GM12878 (cell line): ENCODE data around the gene MEGF11. TPM values are rescaled to one million over a fixed set of nuclear protein-coding genes. Genes with fewer than 3 reads are reported as not detected.

Source experiments
- ATAC-seq: fragments of 200-7000 bp; cut with Tn5 transposase; 3 replicates; pipeline ENCODE4 v1.9.1; 2020; ENCODE audit warnings: mild to moderate bottlenecking, moderate library complexity
- BruUV-seq: library from RNA; stranded (reverse); fragments of 400-500 nt; replicated peaks from 2 replicates; lab custom pipeline; 2021; lab: Mats Ljungman, UMichigan
- CTCF ChIA-PET: fragments of 300-600 bp; sonication (Branson Sonifier 250); formaldehyde crosslinking; extraction: SDS; loops from one replicate; lab custom pipeline; 2021; ENCODE audit warnings: inconsistent platforms; lab: Yijun Ruan, JAX
- POLR2A ChIA-PET: fragments of 350-600 bp; formaldehyde crosslinking; extraction: SDS; loops from one replicate; lab custom pipeline; 2021; ENCODE audit warnings: inconsistent platforms; lab: Charles Lee
- RAD21 ChIA-PET: fragments of 300-600 bp; sonication (Branson Sonifier 250); formaldehyde crosslinking; loops from one replicate; lab custom pipeline; 2023; ENCODE audit warnings: antibody characterized with exemption; ENCODE audit not compliant: unreplicated experiment; lab: Charles Lee
- SMC1A ChIA-PET: fragments of 300-600 bp; sonication (Branson Sonifier 250); formaldehyde crosslinking; loops from one replicate; lab custom pipeline; 2023; ENCODE audit not compliant: unreplicated experiment, uncharacterized antibody; lab: Charles Lee
- DNase-seq: peaks from one replicate; pipeline ENCODE4 v3.0.0-alpha.2; 2011; ENCODE audit warnings: low read depth, low spot score
- FAIRE-seq: peaks from 3 replicates; lab custom pipeline; 2011; peaks lifted over from hg19 to GRCh38; lab: Jason Lieb, UNC
- H2AFZ ChIP-seq: 2 replicates; pipeline ENCODE4 v1.6.0; 2011; ENCODE audit warnings: low read depth, low read length, control low read depth; ENCODE audit not compliant: control insufficient read depth
- H3K27ac ChIP-seq: 2 replicates; pipeline ENCODE4 v1.5.1; 2011; ENCODE audit warnings: control low read depth; ENCODE audit not compliant: control insufficient read depth, insufficient read depth
- H3K27me3 ChIP-seq, 2 experiments: replicated peaks in 1 of 2; 2 replicates each; pipeline versions ENCODE4 v1.6.0 to v1.6.1; 2011; ENCODE audit warnings: low read length in 1 of 2; ENCODE audit not compliant: control insufficient read depth in 2 of 2, insufficient read depth in 2 of 2
- H3K36me3 ChIP-seq, 2 experiments: 2 replicates each; pipeline ENCODE4 v1.5.1; 2011; ENCODE audit warnings: low read length in 1 of 2; ENCODE audit not compliant: control insufficient read depth in 2 of 2, insufficient read depth in 2 of 2
- H3K4me1 ChIP-seq: 2 replicates; pipeline ENCODE4 v1.6.1; 2011; ENCODE audit warnings: mild to moderate bottlenecking, low read length, moderate library complexity, mixed read lengths; ENCODE audit not compliant: control insufficient read depth, insufficient read depth
- H3K4me2 ChIP-seq: 2 replicates; pipeline ENCODE4 v1.6.0; 2011; ENCODE audit warnings: control low read depth; ENCODE audit not compliant: control insufficient read depth, insufficient read depth
- H3K4me3 ChIP-seq: fragments of 200-600 bp; sonication (generic); 2 replicates; pipeline ENCODE4 v1.5.1; 2016
- H3K79me2 ChIP-seq: 2 replicates; pipeline ENCODE4 v1.6.0; 2011; ENCODE audit warnings: low read length; ENCODE audit not compliant: control insufficient read depth, insufficient read depth
- H3K9ac ChIP-seq: 2 replicates; pipeline ENCODE4 v1.8.0; 2011; ENCODE audit warnings: low read length, control low read depth, mixed read lengths; ENCODE audit not compliant: control insufficient read depth, insufficient read depth
- H3K9me3 ChIP-seq: replicated peaks from 3 replicates; pipeline ENCODE4 v1.5.1; 2011; ENCODE audit warnings: mild to moderate bottlenecking, low read length; ENCODE audit not compliant: control insufficient read depth, insufficient read depth
- H4K20me1 ChIP-seq: 2 replicates; pipeline ENCODE4 v1.6.0; 2011; ENCODE audit not compliant: control insufficient read depth, insufficient read depth
- BRCA1 ChIP-seq: IDR thresholded peaks from 2 replicates; pipeline ENCODE4 v1.6.1; 2011; ENCODE audit warnings: low read depth, low read length, improper control_type of control experiment
- CBFB ChIP-seq: IDR thresholded peaks from 2 replicates; pipeline ENCODE4 v1.6.1; 2016; ENCODE audit warnings: antibody characterized with exemption, low read depth
- CEBPB ChIP-seq, 2 experiments: fragments of 150-350 bp in 1 of 2; IDR thresholded peaks; 2 replicates each; pipeline ENCODE4 v1.6.1; 2012 to 2014; ENCODE audit warnings: low read depth in 2 of 2, low read length in 2 of 2, borderline replicate concordance in 1 of 2, inconsistent platforms in 1 of 2
- CHD1 ChIP-seq: IDR thresholded peaks from 2 replicates; pipeline ENCODE4 v1.6.1; 2012; ENCODE audit warnings: low read depth, low read length, improper control_type of control experiment
- CREM ChIP-seq: IDR thresholded peaks from 2 replicates; pipeline ENCODE4 v1.6.1; 2014; ENCODE audit warnings: antibody characterized with exemption, low read depth
- CUX1 ChIP-seq: IDR thresholded peaks from 2 replicates; pipeline ENCODE4 v1.6.1; 2012; ENCODE audit warnings: improper control_type of control experiment, low read depth, low read length; ENCODE audit not compliant: insufficient replicate concordance
- JUNB ChIP-seq: IDR thresholded peaks from 2 replicates; pipeline ENCODE4 v1.6.1; 2016; ENCODE audit warnings: antibody characterized with exemption, mild to moderate bottlenecking
- MYB ChIP-seq: fragments of 150-350 bp; IDR thresholded peaks from 2 replicates; pipeline ENCODE4 v1.6.1; 2014; ENCODE audit warnings: mild to moderate bottlenecking, low read depth, low read length, borderline replicate concordance
- NFIC ChIP-seq: IDR thresholded peaks from 2 replicates; pipeline ENCODE4 v1.6.1; 2012; ENCODE audit warnings: low read depth, mild to moderate bottlenecking, inconsistent platforms, low read length, moderate library complexity
- NR2C2 ChIP-seq: IDR thresholded peaks from 2 replicates; pipeline ENCODE4 v1.6.1; 2011; ENCODE audit warnings: borderline replicate concordance, low read depth; ENCODE audit not compliant: control insufficient read depth, insufficient read length
- RB1 ChIP-seq: fragments of 450-650 bp; formaldehyde crosslinking; IDR thresholded peaks from 2 replicates; pipeline ENCODE4 v1.6.1; 2017; ENCODE audit warnings: mild to moderate bottlenecking, borderline replicate concordance
- RELA ChIP-seq: fragments of 450-650 bp; IDR thresholded peaks from 2 replicates; pipeline ENCODE4 v1.8.0; 2014; ENCODE audit warnings: borderline replicate concordance; ENCODE audit not compliant: partially characterized antibody
- SIN3A ChIP-seq: IDR thresholded peaks from 2 replicates; pipeline ENCODE4 v1.6.1; 2012; ENCODE audit warnings: low read depth, low read length, improper control_type of control experiment
- SMC3 ChIP-seq: IDR thresholded peaks from 2 replicates; pipeline ENCODE4 v1.6.1; 2011; ENCODE audit warnings: low read length, improper control_type of control experiment, borderline replicate concordance
- SUZ12 ChIP-seq: fragments of 200-600 bp; sonication (generic); IDR thresholded peaks from one replicate; pipeline ENCODE4 v1.6.1; 2018; ENCODE audit warnings: antibody characterized with exemption, mild to moderate bottlenecking; ENCODE audit not compliant: unreplicated experiment
- TCF7 ChIP-seq: IDR thresholded peaks from 2 replicates; pipeline ENCODE4 v1.6.1; 2014; ENCODE audit warnings: antibody characterized with exemption, borderline replicate concordance
- ZZZ3 ChIP-seq: IDR thresholded peaks from 2 replicates; pipeline ENCODE4 v1.6.1; 2011; ENCODE audit warnings: low read depth; ENCODE audit not compliant: control insufficient read depth, insufficient read length
- WGBS: methylation state at CpG from one replicate; pipeline ENCODE4 v1.1.6; 2016; ENCODE audit warnings: low lambda C conversion rate; ENCODE audit not compliant: insufficient replicate concordance, insufficient coverage; ENCODE audit errors: missing lambda C conversion rate; 5-methylcytosine and 5-hydroxymethylcytosine counted together
- in situ Hi-C: fragments of 300-500 bp; cut with MboI; formaldehyde crosslinking; loops from 9 replicates; pipeline ENCODE4 v1.14.3; 2018; ENCODE audit warnings: mixed read lengths
- intact Hi-C: fragments of 100-400 bp; cut with micrococcal nuclease; formaldehyde crosslinking; loops from one replicate; pipeline ENCODE4 v1.14.2; 2022; ENCODE audit not compliant: unreplicated experiment
- polyA plus RNA-seq, 11 experiments: library from polyadenylated mRNA; depleted of rRNA in 4 of 11; unstranded in 6 of 11; stranded (reverse) in 5 of 11; fragments of >200 nt; fragmentation: Nextera tagmentation in 4 of 11; fragmentation: Illumina TruSeq in 1 of 11; extraction: Ambion mirVana in 4 of 11; extraction: Trizol in 1 of 11; gene quantifications; 1 replicate in 1 of 11; 2 replicates in 10 of 11; pipeline versions ENCODE4 v1.2.1 to v1.2.3, GENCODE V29; 2011 to 2016; ENCODE audit warnings: inconsistent platforms in 2 of 11, missing spikeins in 2 of 11, low read depth in 1 of 11
- total RNA-seq, 4 experiments: library from RNA; depleted of rRNA in 3 of 4; stranded (reverse); fragments of >200 nt in 3 of 4; fragmentation: Illumina TruSeq in 1 of 4; extraction: Trizol in 1 of 4; gene quantifications; 2 replicates each; pipeline versions ENCODE4 v1.2.1 to v1.2.3, GENCODE V29; 2013 to 2021

The MEGF11 gene
- total and polyA plus RNA-seq, 10 of the 15 experiments (the other 5 are each of a cell fraction or from before 2014, with no cell fraction given), result 0.03 to 1.7 (median 0.49) TPM

GRCh38 chr15:66049353-66049752 is 204.2 kb downstream of the MEGF11 start (continued):
- TF ChIP-seq SIN3A (no peak), CBFB (no peak), TCF7 (no peak), SMC3 (no peak), CEBPB (IDR thresholded peaks at IDR 0.05; ENCODE audit: borderline replicate concordance in 1 of 2, low read depth in 2 of 2, low read length in 2 of 2) (no peak), CHD1 (no peak), NFIC (no peak), CREM (no peak), NR2C2 (no peak)

- no peak overlapping the region for H3K9ac ChIP-seq
- no TSS peak for BruUV-seq
- ChIA-PET SMC1A (interaction anchor here (0.5 to 1.9 kb wide), 5 partner anchors 15 to 241 kb away, joined by 3 to 10 read pairs (median 3); no protein-coding TSS in a partner anchor), RAD21 (interaction anchor here (0.8 to 1.5 kb wide), 2 partner anchors 78 to 130 kb away, joined by 3 to 4 read pairs; no protein-coding TSS in a partner anchor), CTCF (interaction anchor here (0.8 to 2.3 kb wide), 6 partner anchors 10 to 131 kb away, joined by 3 to 6 read pairs (median 4); no protein-coding TSS in a partner anchor), POLR2A (no interaction called here)
- DNase-seq (no peak), ATAC-seq (no peak), FAIRE-seq (no peak)
- no peaks in the 10 kb centered on the region for H3K36me3 ChIP-seq
- no peaks in the 10 kb centered on the region for H4K20me1 ChIP-seq
- 25% methylated on average over 9 of the region's 9 CpGs for WGBS
- intact Hi-C loops (no loop called here), in situ Hi-C loops (no loop called here)
- H3K79me2 ChIP-seq, result no peaks in the 10 kb centered on the region
- 0 out of 4 replicates have a peak, but pooled peaks cover 0 to 1% of the 10 kb centered on the region in 2 experiments for H3K27me3 ChIP-seq
- no peak overlapping the region for H2AFZ ChIP-seq
- H3K9me3 ChIP-seq, result no peaks in the 10 kb centered on the region
- no peak overlapping the region for H3K27ac ChIP-seq
- H3K4me3 ChIP-seq, result no peak overlapping the region
- H3K4me2 ChIP-seq, result no peak overlapping the region
- H3K4me1 ChIP-seq, result no peaks in the 10 kb centered on the region
- TF ChIP-seq CEBPB (IDR thresholded peaks at IDR 0.05; ENCODE audit: borderline replicate concordance in 1 of 2, low read depth in 2 of 2, low read length in 2 of 2), result no peak
- TF ChIP-seq RELA, result no peak
- no peak for TF ChIP-seq SUZ12
- no peak for TF ChIP-seq MYB
- no peak for TF ChIP-seq CUX1
- TF ChIP-seq JUNB, result no peak
- TF ChIP-seq RB1, result no peak
- no peak for TF ChIP-seq BRCA1
- TF ChIP-seq ZZZ3, result no peak
Observed at GRCh38 chr15:66047321-66048024, 206.1 kb downstream of the MEGF11 start.
